WTC11 (cell line): Measurements from ENCODE around the gene FOLR2. TPM values are rescaled to one million over a fixed set of nuclear protein-coding genes. Genes with fewer than 3 reads are reported as not detected.

ENCODE experiments used
- ATAC-seq: fragments of 200-7000 bp; cut with Tn5 transposase; 2 replicates; pipeline ENCODE4 v1.10.0; 2021; ENCODE audit warnings: mild to moderate bottlenecking, moderate library complexity
- CTCF ChIA-PET: fragments of 300-600 bp; sonication (Branson Sonifier 250); formaldehyde crosslinking; loops from one replicate; lab custom pipeline; 2021; ENCODE audit warnings: antibody characterized with exemption; lab: Charles Lee
- POLR2A ChIA-PET: fragments of 350-600 bp; sonication (Branson Sonifier 250); formaldehyde crosslinking; loops from one replicate; lab custom pipeline; 2021; ENCODE audit warnings: antibody characterized with exemption; lab: Charles Lee
- DNase-seq: peaks from one replicate; pipeline ENCODE4 v3.0.0; 2021; ENCODE audit warnings: low spot score
- H3K27ac Mint-ChIP-seq: 2 replicates; pipeline ENCODE4 v1.8.0; 2021; ENCODE audit warnings: mixed read lengths
- H3K27me3 Mint-ChIP-seq: 2 replicates; pipeline ENCODE4 v1.8.0; 2021; ENCODE audit warnings: low read depth, mild to moderate bottlenecking, moderate library complexity, mixed read lengths
- H3K36me3 Mint-ChIP-seq: 2 replicates; pipeline ENCODE4 v1.8.0; 2021; ENCODE audit warnings: mixed read lengths
- H3K4me1 Mint-ChIP-seq: 2 replicates; pipeline ENCODE4 v1.8.0; 2022; ENCODE audit warnings: mixed read lengths
- H3K4me3 Mint-ChIP-seq: 2 replicates; pipeline ENCODE4 v1.8.0; 2021; ENCODE audit warnings: mild to moderate bottlenecking, moderate library complexity, mixed read lengths
- H3K9me3 Mint-ChIP-seq: 2 replicates; pipeline ENCODE4 v1.8.0; 2021; ENCODE audit warnings: mixed read lengths
- ATF1 ChIP-seq: sonication (generic); formaldehyde crosslinking; IDR thresholded peaks from 2 replicates; pipeline ENCODE4 v1.8.1; 2023; ENCODE audit warnings: mild to moderate bottlenecking, moderate library complexity, missing genetic modification reagents
- ATF6 ChIP-seq: sonication (generic); formaldehyde crosslinking; IDR thresholded peaks from 2 replicates; pipeline ENCODE4 v1.8.1; 2023; ENCODE audit warnings: mild to moderate bottlenecking, missing genetic modification reagents
- E2F1 ChIP-seq: sonication (generic); formaldehyde crosslinking; IDR thresholded peaks from 2 replicates; pipeline ENCODE4 v1.8.0; 2022; ENCODE audit warnings: mild to moderate bottlenecking, missing genetic modification reagents
- E2F5 ChIP-seq: sonication (generic); formaldehyde crosslinking; IDR thresholded peaks from 2 replicates; pipeline ENCODE4 v1.8.1; 2022; ENCODE audit warnings: mild to moderate bottlenecking, moderate library complexity, missing genetic modification reagents
- NR3C1 ChIP-seq: sonication (generic); formaldehyde crosslinking; conservative IDR thresholded peaks from 2 replicates; pipeline ENCODE4 v1.8.1; 2023; ENCODE audit warnings: low read depth, mild to moderate bottlenecking, missing genetic modification reagents
- SP1 ChIP-seq: sonication (generic); formaldehyde crosslinking; conservative IDR thresholded peaks from 2 replicates; pipeline ENCODE4 v1.8.1; 2022; ENCODE audit warnings: missing genetic modification reagents
- TEAD4 ChIP-seq: sonication (generic); formaldehyde crosslinking; IDR thresholded peaks from 2 replicates; pipeline ENCODE4 v1.8.0; 2022; ENCODE audit warnings: mild to moderate bottlenecking, missing genetic modification reagents
- TP53 ChIP-seq: sonication (generic); formaldehyde crosslinking; IDR thresholded peaks from 2 replicates; pipeline ENCODE4 v1.8.1; 2023; ENCODE audit warnings: mild to moderate bottlenecking, missing genetic modification reagents
- USF2 ChIP-seq: sonication (generic); formaldehyde crosslinking; IDR thresholded peaks from 2 replicates; pipeline ENCODE4 v1.8.1; 2023; ENCODE audit warnings: mild to moderate bottlenecking, missing genetic modification reagents, moderate library complexity
- ZNF121 ChIP-seq: sonication (generic); formaldehyde crosslinking; IDR thresholded peaks from 2 replicates; pipeline ENCODE4 v1.8.0; 2023; ENCODE audit warnings: missing genetic modification reagents
- ZNF219 ChIP-seq: sonication (generic); formaldehyde crosslinking; IDR thresholded peaks from 2 replicates; pipeline ENCODE4 v1.8.0; 2023; ENCODE audit warnings: missing genetic modification reagents, mild to moderate bottlenecking, borderline replicate concordance
- ZNF281 ChIP-seq: sonication (generic); formaldehyde crosslinking; IDR thresholded peaks from 2 replicates; pipeline ENCODE4 v1.8.0; 2023; ENCODE audit warnings: mild to moderate bottlenecking, missing genetic modification reagents
- ZNF423 ChIP-seq: fragments of 250-450 bp; sonication (Bioruptor Pico); IDR thresholded peaks from 2 replicates; pipeline ENCODE4 v2.1.2; 2022; ENCODE audit warnings: mild to moderate bottlenecking, moderate library complexity
- total RNA-seq: library from RNA; stranded (reverse); gene quantifications from 3 replicates; pipeline ENCODE4 v1.2.3, GENCODE V29; 2021

The FOLR2 gene
- total RNA-seq, 1 experiment from 2014 or later, result not detected

- TF ChIP-seq E2F1 (CRISPR knock-in tag) (no peak), E2F5 (CRISPR knock-in tag) (0 out of 2 replicates have a peak, but pooled peaks have one; percentile 51), TEAD4 (CRISPR knock-in tag) (no peak)
Observed at GRCh38 chr11:72222907-72223614, 6.5 kb downstream of the FOLR2 start (continued).

- H3K4me3 Mint-ChIP-seq, result peak overlapping the region; percentile 94
- 0 out of 2 replicates have a peak, but pooled peaks cover 3% of the 10 kb centered on the region for H3K27me3 Mint-ChIP-seq
- TF ChIP-seq ZNF281 (CRISPR knock-in tag) (0 out of 2 replicates have a peak, but pooled peaks have one; percentile 12), USF2 (no peak), ATF6 (CRISPR knock-in tag) (no peak), ZNF219 (CRISPR knock-in tag) (peak; percentile 20; the same call in 1 of the 2 replicates), TP53 (CRISPR knock-in tag) (no peak)
- CTCF ChIA-PET, result interaction anchor here (0.6 to 8.6 kb wide), 23 partner anchors 14 to 423 kb away, joined by 3 to 123 read pairs (median 4); partner anchors contain the start of genes ANAPC15, CLPB, FOLR1 and PHOX2A
- peak; percentile 30 for ATAC-seq
- H3K36me3 Mint-ChIP-seq, result peaks cover 2% of the 10 kb centered on the region; the same call in 1 of the 2 replicates
- POLR2A ChIA-PET, result interaction anchor here (0.7 to 3.8 kb wide), 6 partner anchors 15 to 190 kb away, joined by 3 to 37 read pairs (median 4); partner anchors contain the start of gene ANAPC15
- peaks cover 29% of the 10 kb centered on the region for H3K4me1 Mint-ChIP-seq
- peak; percentile 65 for DNase-seq
- no peaks in the 10 kb centered on the region for H3K9me3 Mint-ChIP-seq
- peak overlapping the region; percentile 89 for H3K27ac Mint-ChIP-seq
Observed at GRCh38 chr11:72223615-72224563, 7.3 kb downstream of the FOLR2 start.

GRCh38 chr11:72224564-72225410 is 8.2 kb downstream of the FOLR2 start, which contains the start of gene INPPL1:
Gene INPPL1, plus strand, starts transcription at chr11:72224767. Its CDS starts 218 bp downstream, at chr11:72224985.
- peaks cover 29% of the 10 kb centered on the region for H3K4me1 Mint-ChIP-seq
- H3K9me3 Mint-ChIP-seq, result no peaks in the 10 kb centered on the region
- H3K27me3 Mint-ChIP-seq, result 0 out of 2 replicates have a peak, but pooled peaks cover 2% of the 10 kb centered on the region
- POLR2A ChIA-PET, result interaction anchor here (1.3 to 3.8 kb wide), 2 partner anchors 14 to 112 kb away, joined by 4 to 37 read pairs; no protein-coding TSS in a partner anchor
- H3K36me3 Mint-ChIP-seq, result peaks cover 10% of the 10 kb centered on the region
- peak within 1 kb of the TSS; percentile 89 for H3K27ac Mint-ChIP-seq
- ATAC-seq, result no peak
- TF ChIP-seq NR3C1 (CRISPR knock-in tag), result 0 out of 2 replicates have a peak, but pooled peaks have one; percentile 39
- 0 out of 2 replicates have a peak, but pooled peaks have one; percentile 20 for TF ChIP-seq ZNF423 (CRISPR knock-in tag)
- no peak for TF ChIP-seq ZNF121 (CRISPR knock-in tag)
- 0 out of 2 replicates have a peak, but pooled peaks have one; percentile 50 for TF ChIP-seq TP53 (CRISPR knock-in tag)
- TF ChIP-seq SP1, result 0 out of 2 replicates have a peak, but pooled peaks have one; percentile 19
- no peak for TF ChIP-seq ATF1 (CRISPR knock-in tag)
- TF ChIP-seq, all 79 proteins: peak for 4
- CTCF ChIA-PET, result interaction anchor here (0.5 to 8.6 kb wide), 8 partner anchors 13 to 211 kb away, joined by 3 to 123 read pairs (median 4); no protein-coding TSS in a partner anchor
- peak within 1 kb of the TSS; percentile 94 for H3K4me3 Mint-ChIP-seq
- DNase-seq, result peak; percentile 58
